NCI-H187 treated with DMSO at 0.1 percent for 48 hours (cell line): Measurements from ENCODE around the gene SLC12A3.

ENCODE experiments used
- DNase-seq: peaks from one replicate; lab custom pipeline; 2025; lab: John Stamatoyannopoulos, UW

The SLC12A3 gene, protein sequence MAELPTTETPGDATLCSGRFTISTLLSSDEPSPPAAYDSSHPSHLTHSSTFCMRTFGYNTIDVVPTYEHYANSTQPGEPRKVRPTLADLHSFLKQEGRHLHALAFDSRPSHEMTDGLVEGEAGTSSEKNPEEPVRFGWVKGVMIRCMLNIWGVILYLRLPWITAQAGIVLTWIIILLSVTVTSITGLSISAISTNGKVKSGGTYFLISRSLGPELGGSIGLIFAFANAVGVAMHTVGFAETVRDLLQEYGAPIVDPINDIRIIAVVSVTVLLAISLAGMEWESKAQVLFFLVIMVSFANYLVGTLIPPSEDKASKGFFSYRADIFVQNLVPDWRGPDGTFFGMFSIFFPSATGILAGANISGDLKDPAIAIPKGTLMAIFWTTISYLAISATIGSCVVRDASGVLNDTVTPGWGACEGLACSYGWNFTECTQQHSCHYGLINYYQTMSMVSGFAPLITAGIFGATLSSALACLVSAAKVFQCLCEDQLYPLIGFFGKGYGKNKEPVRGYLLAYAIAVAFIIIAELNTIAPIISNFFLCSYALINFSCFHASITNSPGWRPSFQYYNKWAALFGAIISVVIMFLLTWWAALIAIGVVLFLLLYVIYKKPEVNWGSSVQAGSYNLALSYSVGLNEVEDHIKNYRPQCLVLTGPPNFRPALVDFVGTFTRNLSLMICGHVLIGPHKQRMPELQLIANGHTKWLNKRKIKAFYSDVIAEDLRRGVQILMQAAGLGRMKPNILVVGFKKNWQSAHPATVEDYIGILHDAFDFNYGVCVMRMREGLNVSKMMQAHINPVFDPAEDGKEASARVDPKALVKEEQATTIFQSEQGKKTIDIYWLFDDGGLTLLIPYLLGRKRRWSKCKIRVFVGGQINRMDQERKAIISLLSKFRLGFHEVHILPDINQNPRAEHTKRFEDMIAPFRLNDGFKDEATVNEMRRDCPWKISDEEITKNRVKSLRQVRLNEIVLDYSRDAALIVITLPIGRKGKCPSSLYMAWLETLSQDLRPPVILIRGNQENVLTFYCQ

DNA sequence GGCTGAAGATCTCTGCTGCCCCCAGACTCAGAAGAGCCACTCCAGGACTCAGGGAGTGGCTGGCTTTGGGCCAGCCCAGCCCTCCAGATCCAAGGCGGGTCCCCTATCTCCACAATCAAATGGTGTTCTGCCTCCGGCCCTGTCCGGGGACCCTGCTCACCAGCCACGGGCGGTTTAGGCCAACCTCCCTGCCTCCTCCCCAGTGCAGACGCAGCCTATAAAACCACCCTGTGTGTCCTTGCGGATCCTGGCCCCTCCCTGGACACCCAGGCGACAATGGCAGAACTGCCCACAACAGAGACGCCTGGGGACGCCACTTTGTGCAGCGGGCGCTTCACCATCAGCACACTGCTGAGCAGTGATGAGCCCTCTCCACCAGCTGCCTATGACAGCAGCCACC lies at the start of gene SLC12A3:
Gene SLC12A3, plus strand, starts transcription at position 248 of the 400 bp plus-strand sequence. Its CDS starts 29 bp downstream, at position 277.
- no peak for DNase-seq

DNA sequence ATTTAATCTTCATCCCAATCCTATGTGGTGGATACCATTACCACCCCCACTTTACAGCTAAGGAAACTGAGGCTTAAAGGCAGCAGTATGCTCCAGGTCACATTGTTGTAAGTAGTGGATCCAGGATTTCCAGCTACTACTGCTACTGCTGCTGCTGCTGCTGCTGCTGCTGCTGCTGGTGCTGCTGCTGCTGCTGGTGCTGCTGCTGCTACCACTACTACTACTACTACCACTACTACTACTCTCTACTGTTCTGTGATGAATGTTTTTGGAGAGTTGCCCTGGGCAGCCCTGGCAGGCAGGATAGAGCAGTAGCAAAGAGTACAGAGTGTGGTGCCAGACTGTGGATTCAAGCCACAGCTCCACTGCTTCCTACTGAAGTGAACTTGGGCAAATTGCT lies 49.3 kb upstream of the SLC12A3 start:
- no peak for DNase-seq

DNA sequence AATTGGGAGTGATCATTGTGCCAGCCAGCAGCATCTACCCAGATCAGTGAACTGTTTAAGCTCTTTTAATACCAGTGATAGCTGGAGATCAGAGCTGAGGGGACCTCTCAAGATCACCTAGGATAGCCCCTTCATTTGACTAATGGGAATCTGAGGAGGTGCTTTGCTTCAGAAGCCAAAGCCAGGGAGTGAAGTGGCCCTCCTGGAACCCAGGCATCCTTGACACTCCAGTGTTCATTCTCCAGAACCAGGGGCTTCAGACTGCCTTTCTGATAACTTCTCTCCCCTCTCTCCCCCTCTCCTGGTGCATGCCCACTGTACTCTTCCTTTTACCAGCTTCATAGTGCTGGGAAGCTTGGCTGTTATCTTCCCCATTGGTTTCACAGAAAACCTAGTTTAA lies 48.0 kb upstream of the SLC12A3 start:
- no peak for DNase-seq

DNA sequence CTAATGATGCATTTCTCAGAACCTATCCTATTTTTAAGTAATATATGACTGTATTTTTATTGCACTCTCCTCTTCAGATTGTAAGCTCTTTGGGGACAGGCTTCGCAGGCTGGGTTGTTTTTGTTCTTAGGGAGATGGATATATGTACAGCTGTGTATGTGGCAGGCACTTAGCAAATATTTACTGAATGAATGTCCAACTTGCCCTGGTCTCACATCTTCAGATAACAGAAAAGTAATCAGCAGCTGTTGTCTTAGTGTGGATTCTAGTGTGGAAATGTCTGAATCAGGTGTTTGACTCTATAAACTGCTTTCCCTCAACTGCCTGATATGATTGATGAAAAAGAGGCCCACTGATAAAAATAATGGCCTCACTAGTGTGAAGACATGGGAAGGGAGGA lies 47.1 kb upstream of the SLC12A3 start:
- no peak for DNase-seq

DNA sequence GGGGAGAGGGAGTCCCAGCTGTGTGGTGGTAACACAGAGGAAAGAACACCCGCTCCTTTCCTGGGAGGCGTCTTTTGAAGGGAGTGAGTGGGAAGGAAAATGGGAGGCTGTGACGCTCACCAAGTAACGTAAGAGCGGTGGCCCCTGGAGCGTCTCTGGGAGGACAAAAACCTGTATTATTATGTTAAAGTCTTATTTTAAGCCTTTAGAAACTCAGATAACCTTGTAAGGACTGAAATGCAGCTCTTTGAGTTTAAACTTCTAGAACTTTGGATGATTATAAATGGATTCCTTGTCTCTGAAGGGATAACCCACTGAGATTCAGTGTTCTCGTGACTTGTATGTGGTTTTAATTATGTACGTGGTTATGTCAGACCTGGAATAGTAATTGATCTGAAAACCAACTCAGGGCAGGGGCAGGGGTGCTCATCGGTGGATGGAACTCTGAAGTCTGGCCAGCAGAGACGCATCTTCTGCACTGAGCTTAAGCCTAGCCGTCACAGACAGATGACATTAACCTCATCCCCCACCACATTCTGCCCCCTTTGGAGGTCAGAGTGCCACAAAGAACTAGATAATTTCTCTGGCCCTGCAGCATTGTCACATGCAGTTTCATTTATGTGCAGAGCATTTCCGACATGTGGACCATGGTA lies 41.8 kb upstream of the SLC12A3 start:
- no peak for DNase-seq

DNA sequence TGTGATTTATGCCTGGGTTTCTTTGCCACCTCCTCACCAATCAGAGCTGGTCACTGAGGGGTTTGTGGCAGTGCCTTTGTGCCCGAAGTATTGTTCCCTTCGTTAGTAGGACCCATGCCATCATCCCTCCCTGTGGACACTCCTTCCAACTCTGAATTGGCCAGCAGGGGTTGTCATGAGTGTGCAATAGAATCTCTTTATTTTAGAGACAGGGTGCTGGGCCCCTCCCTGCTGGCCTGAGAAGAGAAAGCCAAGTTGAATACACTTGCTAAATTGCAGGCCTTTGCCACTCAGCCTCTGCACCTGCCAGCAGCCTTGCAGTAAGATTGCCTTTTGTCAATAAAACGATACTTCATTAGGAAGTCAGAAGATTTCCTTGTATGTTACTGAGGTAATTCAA lies 40.7 kb upstream of the SLC12A3 start:
- no peak for DNase-seq

DNA sequence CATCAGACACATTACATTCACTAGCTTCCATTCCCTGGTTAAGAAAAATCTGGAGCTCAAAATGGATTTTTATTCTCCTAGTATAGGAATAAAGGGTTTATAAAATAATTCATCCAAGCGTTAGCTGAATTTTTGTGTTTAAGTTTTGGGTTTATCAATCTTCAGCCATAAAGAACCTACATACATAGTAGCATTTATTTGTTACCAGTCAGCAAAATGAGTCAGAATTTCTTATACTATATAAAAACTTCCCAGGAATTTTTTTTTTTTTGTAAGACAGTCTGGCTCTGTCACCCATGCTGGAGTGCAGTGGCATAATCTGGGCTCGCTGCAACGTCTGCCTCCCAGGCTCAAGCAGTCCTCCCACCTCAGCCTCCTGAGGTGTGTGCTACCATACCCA lies 40.2 kb upstream of the SLC12A3 start:
- no peak for DNase-seq

DNA sequence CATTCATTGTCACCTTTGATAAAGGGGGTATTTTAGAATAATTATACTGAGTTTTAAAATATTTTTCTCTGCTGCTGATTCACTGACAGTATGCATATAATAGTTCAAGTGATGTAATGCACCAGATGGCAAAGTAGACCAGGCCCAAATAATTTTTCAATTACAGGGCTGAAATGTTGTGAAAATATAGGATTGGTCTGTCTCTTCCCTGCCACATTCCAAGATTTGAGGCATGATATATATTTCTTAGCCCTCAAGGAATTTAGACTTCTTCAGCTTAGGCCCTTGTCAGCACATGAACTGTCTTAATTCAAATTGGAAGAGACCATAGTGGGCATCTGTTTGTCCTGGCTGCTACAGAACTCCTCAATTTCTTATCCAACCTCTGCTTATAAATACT lies 39.2 kb upstream of the SLC12A3 start:
- DNase-seq, result no peak

DNA sequence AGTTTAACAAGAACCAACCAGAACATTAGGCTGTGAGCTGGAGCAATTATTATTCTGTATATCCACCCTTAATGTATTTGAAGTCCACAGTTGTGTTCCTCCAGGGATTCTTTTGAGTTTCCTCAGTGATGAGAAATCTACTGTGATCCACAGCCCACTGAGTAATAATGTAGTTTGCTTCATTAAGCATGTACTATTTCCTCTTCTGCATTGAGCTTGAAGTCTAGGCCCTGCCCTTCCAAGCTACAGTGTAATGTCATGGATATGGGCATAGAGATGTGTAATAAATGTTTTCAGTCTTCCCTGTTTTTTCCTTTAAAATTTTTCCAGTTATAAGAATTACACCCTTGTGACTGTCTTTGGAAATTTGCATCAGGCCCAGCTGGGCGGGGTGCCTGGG lies 36.4 kb upstream of the SLC12A3 start:
- no peak for DNase-seq

DNA sequence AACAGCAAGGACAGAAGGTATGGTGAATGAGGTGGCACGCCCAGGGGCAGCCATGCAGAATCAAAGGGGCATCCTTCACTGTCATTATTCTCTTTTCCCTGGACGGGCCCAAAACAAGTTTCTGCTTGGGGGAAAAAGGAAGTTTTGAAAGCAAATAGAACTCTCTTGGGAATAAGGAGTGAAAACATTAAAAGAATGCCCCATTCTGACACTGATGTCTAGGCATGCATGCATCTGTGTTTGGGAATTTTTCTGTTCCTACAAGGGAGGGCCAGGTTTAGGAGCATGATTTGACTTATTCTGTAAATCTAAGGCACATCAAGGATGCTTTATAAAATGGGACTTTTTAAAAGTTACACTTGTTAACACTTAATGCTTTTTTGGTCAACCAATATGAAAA lies 34.3 kb upstream of the SLC12A3 start:
- DNase-seq, result no peak

DNA sequence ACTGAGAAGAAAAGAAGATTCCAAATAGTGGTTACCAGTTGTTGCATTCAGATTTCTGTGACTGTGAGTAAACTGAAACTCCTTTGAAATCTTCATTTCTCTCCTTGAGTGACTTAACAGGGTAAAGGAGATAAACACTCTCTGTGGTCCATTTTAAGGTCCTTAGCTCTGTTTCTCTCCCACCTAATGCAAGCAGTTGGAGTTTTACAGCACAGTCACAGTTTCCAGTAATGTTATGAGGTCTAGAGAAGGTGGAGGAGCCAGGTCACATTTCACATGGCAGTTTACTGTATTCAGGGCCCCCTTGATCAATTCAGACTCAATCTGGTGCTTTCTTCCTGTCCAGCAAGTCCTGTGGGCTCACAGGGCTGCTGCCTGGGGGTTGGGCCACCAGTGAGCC lies 32.2 kb upstream of the SLC12A3 start:
- no peak for DNase-seq

DNA sequence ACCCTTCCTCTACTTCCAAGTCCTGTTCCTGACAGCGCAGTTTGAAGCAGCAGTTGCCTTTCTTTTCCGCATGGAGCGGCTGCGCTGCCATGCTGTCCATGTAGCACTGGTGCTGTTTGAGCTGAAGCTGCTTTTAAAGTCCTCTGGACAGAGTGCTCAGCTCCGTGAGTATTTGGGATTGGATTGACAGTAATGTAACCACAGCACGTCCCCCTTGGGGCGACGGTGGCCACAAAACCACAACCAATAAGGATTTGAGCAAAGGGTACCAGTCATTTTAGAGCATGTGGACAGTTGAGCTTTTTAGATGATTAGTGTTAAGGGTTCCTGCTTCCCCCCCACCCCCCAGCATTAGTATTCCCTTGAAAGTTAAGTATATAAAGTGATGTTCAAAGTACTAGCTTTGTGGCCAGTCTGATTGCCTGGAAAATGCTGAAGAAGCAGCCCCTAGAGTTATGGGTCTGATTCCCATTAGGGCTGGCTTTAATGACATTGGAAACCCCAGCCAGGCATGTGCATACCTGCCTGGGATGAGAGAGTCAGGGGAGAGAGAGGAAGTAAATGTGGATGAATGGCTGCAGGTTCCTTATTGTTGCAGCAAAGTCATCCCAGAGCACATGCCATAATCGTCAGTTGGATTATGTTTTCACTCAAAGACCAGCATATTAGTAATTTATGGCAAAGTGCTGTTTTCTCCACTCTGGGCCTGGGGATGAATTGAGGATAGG lies 31.6 kb upstream of the SLC12A3 start:
- DNase-seq, result no peak

DNA sequence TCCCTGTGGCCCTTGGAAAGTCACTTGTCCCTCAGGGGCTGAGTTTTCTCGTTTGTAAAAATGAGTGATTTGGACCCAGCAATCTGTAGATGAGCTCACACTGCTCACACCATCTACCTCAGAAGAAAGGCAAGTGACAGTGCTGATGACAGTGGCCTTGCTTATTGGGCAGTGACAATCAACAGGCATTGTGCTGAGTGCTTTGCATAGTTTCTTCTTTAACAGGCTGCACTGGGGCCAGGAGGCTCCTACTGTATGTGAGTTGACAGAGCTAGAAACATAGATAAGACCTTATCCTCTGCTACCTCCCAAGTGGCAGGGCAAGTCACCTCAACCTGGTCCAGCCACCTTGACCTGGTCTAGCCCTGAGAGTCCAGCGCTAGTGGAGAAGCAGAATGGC lies 29.7 kb upstream of the SLC12A3 start:
- DNase-seq, result no peak

DNA sequence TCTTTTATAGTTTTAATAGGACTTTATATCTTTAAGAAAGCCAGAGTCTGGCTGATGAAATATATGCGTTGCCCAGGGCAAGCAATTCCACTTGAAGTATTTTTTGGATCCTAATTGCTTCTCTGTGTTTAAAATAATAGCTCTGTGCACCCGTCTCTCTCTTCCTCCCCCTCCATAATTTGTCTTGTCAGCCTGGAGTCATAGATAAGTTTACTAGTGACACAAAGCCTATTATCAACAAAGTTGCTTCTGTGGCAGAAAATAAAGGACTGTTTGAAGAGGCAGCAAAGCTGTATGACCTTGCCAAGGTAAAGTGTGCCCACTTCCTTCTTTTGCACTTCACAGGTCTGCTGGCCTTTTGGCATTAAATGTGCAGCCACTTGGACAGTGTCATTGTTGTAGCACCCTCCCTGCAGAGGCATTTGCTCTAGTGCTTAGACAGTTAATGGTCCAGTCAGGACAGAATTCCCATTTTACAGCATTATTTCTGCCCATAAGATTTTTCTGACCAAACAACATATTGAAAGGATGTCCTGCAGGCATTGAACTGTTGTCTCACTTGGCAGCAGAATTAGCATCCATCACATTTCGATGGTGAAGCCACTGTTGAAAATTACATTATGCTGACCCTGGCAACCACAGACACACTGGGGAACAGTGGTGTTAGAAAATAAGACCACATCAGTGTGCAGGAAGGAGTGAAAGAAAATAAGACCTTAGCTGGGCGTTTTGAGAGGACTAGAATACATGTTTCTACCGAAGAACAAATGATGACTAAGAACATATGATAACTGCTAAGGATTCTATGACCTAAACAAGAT lies 28.4 kb upstream of the SLC12A3 start:
- no peak for DNase-seq

DNA sequence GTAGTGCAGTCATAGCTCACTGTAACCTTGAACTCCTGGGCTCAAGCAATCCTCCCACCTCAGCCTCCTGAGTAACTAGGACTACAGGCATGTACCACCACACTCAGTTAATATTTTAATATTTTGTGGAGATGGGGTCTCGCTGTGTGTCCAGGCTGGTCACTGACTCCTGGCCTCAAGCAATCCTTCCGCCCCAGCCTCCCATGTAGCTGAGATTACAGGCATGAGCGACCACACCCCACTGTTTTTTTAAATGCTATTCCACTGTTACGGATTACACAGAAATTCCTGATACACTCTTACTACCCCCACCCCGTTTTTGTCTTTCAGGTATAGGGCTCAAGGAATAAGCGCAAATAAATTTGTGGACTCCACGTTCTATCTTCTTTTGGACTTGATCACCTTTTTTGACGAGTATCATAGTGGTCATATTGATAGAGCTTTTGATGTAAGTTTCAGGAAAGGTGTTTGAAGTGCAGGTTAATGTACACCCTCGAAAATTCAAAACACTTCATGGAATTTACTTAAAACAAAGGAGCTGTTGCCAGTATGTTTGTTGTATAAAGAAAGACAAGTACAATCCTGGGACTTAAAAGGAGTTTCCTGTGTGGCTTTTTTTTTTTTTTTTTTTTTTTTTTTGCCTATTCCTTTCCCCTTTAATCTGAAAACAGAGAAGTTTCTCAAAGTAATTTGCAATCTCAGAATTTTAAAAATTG lies 26.2 kb upstream of the SLC12A3 start:
- DNase-seq, result no peak

DNA sequence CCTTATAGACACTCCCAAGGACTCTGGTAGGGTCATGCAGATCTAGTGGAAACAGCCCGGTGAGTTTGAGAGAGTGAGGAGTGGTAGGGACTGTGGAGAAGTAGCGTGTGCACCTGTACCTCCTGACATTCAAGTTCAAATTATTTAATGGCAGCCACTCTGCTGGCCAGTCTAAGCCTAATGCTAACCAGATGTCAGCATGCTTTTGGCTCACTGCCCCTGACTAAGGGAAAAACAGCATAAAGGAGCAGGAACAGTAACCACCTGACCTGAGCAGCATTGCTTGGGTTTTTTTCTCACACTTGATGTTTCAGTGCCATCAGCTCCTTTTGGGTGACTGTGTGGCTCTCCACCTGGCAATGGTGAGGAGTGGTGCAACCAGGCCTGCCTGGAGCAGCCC lies 23.8 kb upstream of the SLC12A3 start:
- no peak for DNase-seq

DNA sequence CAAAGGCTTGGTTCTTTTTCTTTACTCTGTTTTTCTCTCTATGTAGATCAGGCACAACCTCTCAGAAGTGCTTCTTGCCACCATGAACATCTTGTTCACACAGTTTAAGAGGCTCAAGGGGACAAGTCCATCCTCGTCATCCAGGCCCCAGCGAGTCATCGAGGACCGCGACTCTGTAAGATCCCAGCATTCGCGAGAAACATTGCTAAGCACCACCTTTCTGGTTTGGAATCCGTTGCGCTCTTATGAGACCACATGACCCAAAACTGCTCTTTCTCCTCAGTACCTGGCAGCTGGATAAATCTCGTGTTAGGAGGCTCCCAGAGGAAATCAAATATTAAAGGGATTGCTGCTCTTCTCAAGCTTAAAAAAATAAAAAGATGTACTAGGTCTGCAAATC lies 23.3 kb upstream of the SLC12A3 start:
- DNase-seq, result no peak

DNA sequence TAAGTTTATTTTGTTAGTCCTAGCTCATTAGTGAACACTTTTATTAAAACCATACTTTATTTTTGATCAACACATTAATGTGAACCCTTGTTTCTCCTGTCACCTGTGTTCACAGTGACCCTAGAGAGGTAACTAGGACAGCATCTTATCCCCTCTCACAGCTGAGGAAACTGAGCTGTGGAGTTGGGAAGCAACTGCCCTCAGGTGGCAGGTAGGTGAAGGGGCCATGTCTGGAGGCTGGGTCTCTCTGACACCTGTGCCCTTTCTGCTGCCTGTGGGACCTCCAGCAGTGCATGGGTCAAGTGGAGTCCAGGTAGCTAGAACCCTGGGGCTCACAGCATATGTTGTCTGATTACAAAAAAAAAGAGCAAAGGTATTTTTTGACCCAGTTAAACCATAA lies 22.9 kb upstream of the SLC12A3 start:
- DNase-seq, result no peak

DNA sequence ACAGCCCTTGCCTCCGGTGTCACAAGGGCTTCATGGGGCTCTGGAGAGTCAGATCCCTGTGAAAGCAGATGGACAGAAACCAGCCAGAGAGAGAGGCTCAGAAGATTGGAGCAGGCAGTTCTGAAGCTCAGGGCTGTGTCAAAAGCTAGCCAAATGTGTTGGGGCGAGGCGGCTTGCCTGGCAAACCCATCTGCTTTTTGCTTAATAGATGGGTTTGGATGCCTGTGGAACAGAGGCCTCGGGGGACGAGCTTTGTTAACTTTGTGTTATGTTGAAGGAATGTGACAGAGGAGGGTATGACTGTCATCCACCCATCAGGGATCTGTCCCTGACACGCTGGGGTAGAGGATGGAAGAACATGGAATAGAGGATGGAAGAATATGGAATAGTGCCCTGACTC lies 21.0 kb upstream of the SLC12A3 start:
- DNase-seq, result no peak

DNA sequence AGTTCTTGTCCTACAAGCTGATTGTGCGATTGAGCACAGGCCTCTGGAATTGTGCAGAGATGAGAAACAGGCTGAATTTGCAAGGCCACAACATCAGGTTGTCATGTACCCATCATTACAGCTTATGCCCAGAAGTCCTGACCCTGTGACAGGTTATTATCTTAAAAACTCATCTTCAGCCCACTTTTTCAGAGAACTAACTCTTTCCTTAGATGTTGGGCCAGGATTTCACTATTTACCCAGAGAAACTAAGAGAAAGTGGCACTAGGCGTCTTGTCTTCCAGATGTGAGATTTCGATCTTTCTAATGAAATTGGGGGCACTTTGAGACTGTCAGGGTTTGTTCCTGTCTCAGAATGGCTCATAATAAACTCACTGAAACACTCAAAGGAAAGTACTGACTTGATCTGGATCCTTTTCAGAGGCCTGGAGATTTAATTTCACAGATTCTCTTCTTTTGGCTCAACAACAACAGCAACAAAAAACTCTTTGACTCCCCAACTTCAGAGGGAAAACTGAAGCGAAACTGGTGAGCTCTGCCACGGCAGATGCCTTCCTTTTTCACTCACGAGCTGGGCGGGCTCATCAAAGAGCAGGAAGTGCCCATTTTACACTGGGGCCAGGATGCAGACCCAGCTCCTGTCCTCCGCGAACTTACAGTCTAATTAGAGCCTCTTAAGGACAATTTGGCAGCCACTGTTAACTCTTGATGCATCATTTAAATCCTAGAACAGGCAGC lies 17.7 kb upstream of the SLC12A3 start:
- no peak for DNase-seq
